Large intestine (tissue), 3 donors: Measurements from ENCODE around the gene PTPRG. TPM values are rescaled to one million over a fixed set of nuclear protein-coding genes. Genes with fewer than 3 reads are reported as not detected.
"Not testable (repeated sequence)": the region's sequence is repeated elsewhere in the genome, so short reads cannot be mapped to it uniquely, and the experiment has no call there.

Experiments used
- DNase-seq, 2 donors: peaks; one replicate each; pipeline versions ENCODE4 v3.0.0 to v3.0.0-alpha.2; 2013
- H3K27ac ChIP-seq: one replicate; pipeline ENCODE4 v1.5.1; 2013; ENCODE audit warnings: low read length
- H3K27me3 ChIP-seq: 2 replicates; pipeline ENCODE4 v1.6.1; 2013; ENCODE audit warnings: low read length; ENCODE audit not compliant: control insufficient read depth, insufficient read depth
- H3K36me3 ChIP-seq: 2 replicates; pipeline ENCODE4 v1.6.1; 2013; ENCODE audit warnings: low read length; ENCODE audit not compliant: control insufficient read depth, insufficient read depth
- H3K4me1 ChIP-seq: one replicate; pipeline ENCODE4 v1.6.1; 2013; ENCODE audit warnings: low read length; ENCODE audit not compliant: control insufficient read depth, insufficient read depth
- H3K4me3 ChIP-seq: one replicate; pipeline ENCODE4 v1.5.1; 2013; ENCODE audit warnings: low read length
- H3K9me3 ChIP-seq: one replicate; pipeline ENCODE4 v1.6.1; 2013; ENCODE audit warnings: mild to moderate bottlenecking, low read depth, low read length, moderate library complexity; ENCODE audit not compliant: control insufficient read depth
- WGBS: methylation state at CpG from one replicate; pipeline ENCODE4 v1.1.5; 2013; ENCODE audit warnings: low lambda C conversion rate; ENCODE audit not compliant: insufficient coverage; 5-methylcytosine and 5-hydroxymethylcytosine counted together
- polyA plus RNA-seq: library from polyadenylated mRNA; unstranded; fragments of 120-200 nt; gene quantifications from one replicate; pipeline ENCODE4 v1.2.1, GENCODE V29; 2013

The PTPRG gene
- polyA plus RNA-seq, 1 donor: 18.3 TPM

- WGBS: no CpG with 5 or more reads among the region's 2 CpGs
- Histone ChIP-seq H3K4me3 (no peak overlapping the region), H3K27ac (no peak overlapping the region), H3K36me3 (no peaks in the 10 kb centered on the region), H3K27me3 (no peaks in the 10 kb centered on the region), H3K4me1 (no peaks in the 10 kb centered on the region), H3K9me3 (no peaks in the 10 kb centered on the region)
- no peak for DNase-seq
These were observed 182.4 kb downstream of the PTPRG start for GRCh38 chr3:61743686-61744242.

DNA sequence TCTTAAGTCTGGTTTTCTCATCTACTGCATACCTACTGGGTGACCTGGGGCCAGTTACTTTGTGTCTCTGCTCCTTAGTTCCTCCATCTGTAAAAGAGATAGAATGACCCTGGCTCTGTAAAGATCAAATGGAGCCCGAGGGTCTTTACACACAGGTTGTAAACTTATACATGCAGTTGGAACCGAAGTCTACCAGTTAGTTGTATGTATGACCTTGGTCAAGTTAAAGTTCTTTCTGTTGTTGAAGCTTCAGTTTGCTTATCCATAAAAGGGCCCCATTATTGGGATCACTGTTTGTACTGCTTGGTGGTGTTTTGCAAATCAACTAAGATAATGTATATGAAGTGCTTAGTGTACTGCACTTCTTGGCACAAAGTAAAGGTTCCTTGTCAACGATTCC, 186.9 kb downstream of the PTPRG start:
- no peaks in the 10 kb centered on the region for H3K27me3 ChIP-seq
- DNase-seq: no peak
- H3K4me3 ChIP-seq: no peak overlapping the region
- no peaks in the 10 kb centered on the region for H3K4me1 ChIP-seq
- no peak overlapping the region for H3K27ac ChIP-seq
- H3K36me3 ChIP-seq: no peaks in the 10 kb centered on the region
- H3K9me3 ChIP-seq: no peaks in the 10 kb centered on the region
- WGBS: 80% methylated on average over 2 of the region's 3 CpGs

DNA sequence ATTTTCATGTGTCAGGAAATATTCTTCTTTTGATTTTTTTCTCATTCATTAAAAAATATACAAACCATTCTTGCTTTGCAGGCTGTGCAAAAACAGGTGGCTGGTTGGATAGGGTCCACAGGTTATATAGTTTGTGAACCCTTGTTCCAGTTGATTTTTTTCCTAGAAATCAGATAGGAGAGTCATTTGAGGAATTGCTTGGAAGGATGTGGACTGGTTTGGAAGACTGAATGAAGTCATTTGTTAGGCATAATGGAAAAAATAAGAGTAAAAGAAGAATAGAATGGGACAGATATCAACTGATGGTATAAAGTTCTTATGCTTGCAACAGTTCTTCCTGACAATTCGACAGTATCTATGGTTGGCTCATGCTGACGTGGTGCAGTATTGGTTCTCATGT, 189.4 kb downstream of the PTPRG start:
- DNase-seq: no peak
- H3K36me3 ChIP-seq: no peaks in the 10 kb centered on the region
- no peaks in the 10 kb centered on the region for H3K4me1 ChIP-seq
- H3K4me3 ChIP-seq: no peak overlapping the region
- no peak overlapping the region for H3K27ac ChIP-seq
- no peaks in the 10 kb centered on the region for H3K27me3 ChIP-seq
- no CpG with 5 or more reads among the region's 2 CpGs for WGBS
- H3K9me3 ChIP-seq: no peaks in the 10 kb centered on the region

DNA sequence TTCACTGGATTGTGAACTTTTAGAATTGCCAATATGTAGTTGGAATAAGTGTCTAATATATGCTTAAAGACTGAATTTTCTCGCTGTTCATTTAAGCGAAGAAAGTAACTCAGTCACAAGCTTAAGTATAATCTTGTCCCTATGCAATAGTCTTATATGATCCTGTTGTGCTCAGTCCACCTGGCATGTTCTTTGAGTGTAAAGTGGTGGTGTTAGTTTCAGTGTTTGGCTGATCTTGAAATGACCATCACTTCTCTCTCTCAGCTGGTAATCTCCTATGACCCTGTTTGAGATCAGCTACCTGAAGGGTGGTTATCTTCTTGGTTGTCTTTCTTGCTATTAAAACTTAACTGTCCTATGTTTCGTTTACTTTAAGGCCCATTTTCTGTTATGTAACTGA, 197.5 kb downstream of the PTPRG start:
- Histone ChIP-seq H3K27me3 (no peaks in the 10 kb centered on the region), H3K4me3 (no peak overlapping the region), H3K36me3 (no peaks in the 10 kb centered on the region), H3K9me3 (no peaks in the 10 kb centered on the region), H3K4me1 (no peaks in the 10 kb centered on the region), H3K27ac (no peak overlapping the region)
- 0% methylated on average over 1 of the region's 3 CpGs for WGBS
- DNase-seq: peak in 1 of 2 donors; percentile 68

DNA sequence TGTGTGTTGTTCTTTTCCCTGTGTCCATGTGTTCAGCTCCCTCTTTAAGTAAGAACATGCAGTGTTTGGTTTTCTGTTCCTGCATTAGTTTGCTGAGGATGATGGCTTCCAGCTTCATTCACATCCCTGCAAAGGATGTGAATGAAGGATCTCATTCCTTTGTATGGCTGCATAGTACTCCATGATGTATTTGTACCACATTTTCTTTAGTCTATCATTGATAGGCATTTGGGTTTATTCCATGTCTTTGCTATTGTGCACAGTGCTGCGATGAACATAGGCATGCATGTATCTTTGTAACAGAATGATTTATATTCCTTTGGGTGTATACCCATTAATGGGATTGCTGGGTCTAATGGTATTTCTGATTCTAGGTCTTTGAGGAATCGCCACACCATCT, 199.4 kb downstream of the PTPRG start:
- H3K4me3 ChIP-seq, DNase-seq, H3K9me3 ChIP-seq, H3K27me3 ChIP-seq, H3K27ac ChIP-seq, H3K4me1 ChIP-seq, H3K36me3 ChIP-seq: not testable (repeated sequence)
- whole genome bisulfite sequencing: 100% methylated on average over 1 of the region's 2 CpGs

DNA sequence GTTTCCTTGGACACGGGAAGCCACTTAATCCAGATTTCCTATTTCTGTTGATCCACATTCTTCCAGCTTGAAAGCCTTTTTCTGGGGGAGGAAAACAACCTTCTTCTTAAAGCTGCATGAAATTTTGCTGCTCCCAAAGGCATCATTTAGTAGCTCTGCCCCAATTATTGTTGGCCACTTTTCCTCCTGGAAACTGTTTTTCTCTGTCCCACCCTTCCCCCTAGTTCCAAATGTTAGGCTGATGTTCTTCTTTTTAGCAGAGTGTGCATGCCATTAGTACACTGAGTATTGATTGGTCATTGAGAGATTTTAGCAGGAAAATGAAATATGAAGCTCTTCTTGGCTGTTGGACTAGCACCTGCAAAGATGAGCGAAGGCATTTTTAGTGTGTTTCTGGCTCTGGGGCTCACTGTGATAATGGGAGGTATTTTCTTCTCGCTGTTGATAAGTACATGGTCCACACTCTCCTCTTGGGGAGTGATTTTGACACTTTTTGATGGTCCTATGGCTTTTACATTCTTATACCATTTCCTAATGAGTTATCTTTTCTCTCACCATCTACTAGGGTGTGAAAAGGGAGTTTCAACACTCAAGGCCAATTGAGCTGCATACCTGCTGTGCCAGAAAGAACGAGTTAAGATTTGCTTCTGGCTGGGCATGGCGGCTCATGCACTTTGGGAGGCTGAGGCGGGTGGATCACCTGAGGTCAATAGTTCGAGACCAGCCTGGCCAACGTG, 200.5 kb downstream of the PTPRG start:
- no peaks in the 10 kb centered on the region for H3K36me3 ChIP-seq
- no peaks in the 10 kb centered on the region for H3K9me3 ChIP-seq
- H3K27me3 ChIP-seq: no peaks in the 10 kb centered on the region
- H3K4me3 ChIP-seq: no peak overlapping the region
- DNase-seq: no peak
- H3K4me1 ChIP-seq: no peaks in the 10 kb centered on the region
- H3K27ac ChIP-seq: no peak overlapping the region
- WGBS: 100% methylated on average over 2 of the region's 8 CpGs

DNA sequence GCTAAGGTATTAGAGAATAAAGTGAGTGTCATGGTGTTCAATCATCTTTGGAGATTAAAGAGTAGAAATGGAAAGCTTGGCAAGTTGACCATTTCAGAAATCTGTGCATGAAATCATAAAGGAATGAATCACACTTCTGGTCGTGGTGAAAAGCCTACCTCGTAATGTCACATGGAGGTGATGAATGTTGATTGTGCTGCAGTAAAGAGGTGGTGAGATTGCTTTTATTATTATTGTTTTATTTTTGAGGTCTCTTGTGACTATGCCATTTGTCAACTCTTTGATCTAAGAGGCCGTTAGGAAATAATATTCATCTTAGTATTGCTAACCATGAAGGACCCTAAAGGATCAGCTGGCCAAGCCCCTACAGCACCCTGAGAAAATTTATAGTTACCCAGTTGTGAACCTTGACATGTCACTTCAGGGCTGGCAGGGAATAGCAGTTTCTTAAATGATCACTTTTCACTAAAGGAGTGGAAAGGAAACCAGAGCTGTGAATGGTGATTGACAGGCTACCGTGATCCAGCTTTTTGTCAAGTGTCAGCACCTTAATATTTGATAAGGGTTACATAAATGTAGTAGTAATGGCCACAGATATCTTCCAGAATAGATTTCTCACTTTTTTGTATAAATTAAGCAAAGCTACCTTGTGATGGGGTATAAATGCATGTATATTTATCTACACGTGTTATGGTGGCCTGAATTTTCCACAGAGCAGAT, 203.9 kb downstream of the PTPRG start:
- Histone ChIP-seq H3K27ac (no peak overlapping the region), H3K4me3 (no peak overlapping the region), H3K4me1 (no peaks in the 10 kb centered on the region), H3K9me3 (no peaks in the 10 kb centered on the region), H3K36me3 (no peaks in the 10 kb centered on the region), H3K27me3 (no peaks in the 10 kb centered on the region)
- WGBS: 100% methylated on average over 2 of the region's 5 CpGs
- DNase-seq: no peak

GRCh38 chr3:61768284-61769037, 207.1 kb downstream of the PTPRG start:
- no peak overlapping the region for H3K27ac ChIP-seq
- no CpG with 5 or more reads among the region's 4 CpGs for WGBS
- H3K4me3 ChIP-seq: no peak overlapping the region
- H3K4me1 ChIP-seq: no peaks in the 10 kb centered on the region
- no peaks in the 10 kb centered on the region for H3K9me3 ChIP-seq
- H3K27me3 ChIP-seq: no peaks in the 10 kb centered on the region
- H3K36me3 ChIP-seq: no peaks in the 10 kb centered on the region
- DNase-seq: peak; percentile 47 to 72

DNA sequence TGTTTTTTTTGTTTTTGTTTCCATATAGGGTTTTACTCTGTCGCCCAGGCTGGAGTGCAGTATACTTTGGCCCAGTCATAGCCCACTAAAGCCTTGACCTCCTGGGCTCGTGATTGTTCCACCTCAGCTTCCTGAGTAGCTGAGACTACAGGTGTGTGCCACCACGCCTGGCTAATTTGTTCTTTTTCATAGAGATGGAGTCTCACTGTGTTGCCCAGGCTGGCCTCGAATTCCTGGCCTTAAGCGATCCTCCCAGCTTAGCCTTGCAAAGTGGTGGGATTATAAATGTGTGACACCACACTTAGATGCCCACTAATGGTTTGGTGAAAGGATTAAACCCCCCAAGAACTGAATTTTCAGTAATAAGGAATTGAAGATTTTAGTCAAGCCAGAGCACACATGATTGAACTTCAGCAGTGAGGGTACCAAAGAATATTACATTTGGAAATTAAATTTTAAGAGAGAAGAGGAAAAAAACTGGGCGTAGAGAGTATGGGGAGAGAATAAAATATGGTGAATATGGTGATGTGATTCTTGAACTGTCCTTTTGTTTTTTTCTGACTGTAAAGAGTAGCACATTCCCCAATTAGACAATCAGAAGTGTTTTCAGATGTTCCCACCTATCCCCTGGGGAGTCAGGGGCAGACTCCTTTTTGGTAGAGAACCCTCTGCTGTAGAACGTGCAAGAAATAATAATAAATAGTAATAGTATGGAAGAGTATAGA, 208.1 kb downstream of the PTPRG start:
- no peak for DNase-seq

GRCh38 chr3:61771976-61772375, 210.6 kb downstream of the PTPRG start:
- no peak for DNase-seq
- H3K36me3 ChIP-seq: no peaks in the 10 kb centered on the region
- no peak overlapping the region for H3K27ac ChIP-seq
- H3K4me3 ChIP-seq: no peak overlapping the region
- no peaks in the 10 kb centered on the region for H3K4me1 ChIP-seq
- no peaks in the 10 kb centered on the region for H3K9me3 ChIP-seq
- no peaks in the 10 kb centered on the region for H3K27me3 ChIP-seq
- WGBS: 100% methylated on average over 4 of the region's 6 CpGs

More for the DNA sequence above, 208.1 kb downstream of the PTPRG start:
- 100% methylated on average over 1 of the region's 7 CpGs for WGBS
- Histone ChIP-seq H3K4me1 (no peaks in the 10 kb centered on the region), H3K27ac (no peak overlapping the region), H3K36me3 (no peaks in the 10 kb centered on the region), H3K9me3 (no peaks in the 10 kb centered on the region), H3K27me3 (no peaks in the 10 kb centered on the region), H3K4me3 (no peak overlapping the region)
